GM21447 (cell line): ENCODE results near the gene ESPL1.

Experiments used
- ATAC-seq: cut with Tn5 transposase; IDR thresholded peaks from one replicate; pipeline ENCODE4 v1.9.1; 2021; ENCODE audit not compliant: unreplicated experiment

The ESPL1 gene

GRCh38 chr12:53230108-53230845, 37.8 kb upstream of the ESPL1 start:
- no peak for ATAC-seq

- ATAC-seq: no peak
These were observed 36.5 kb upstream of the ESPL1 start for GRCh38 chr12:53231671-53231920.

GRCh38 chr12:53231921-53232645, 36.0 kb upstream of the ESPL1 start, which contains the start of gene RARG:
Gene RARG, minus strand, starts transcription at chr12:53232209. Its CDS starts 4,664 bp downstream, at chr12:53227545.
- ATAC-seq: no peak

- no peak for ATAC-seq
These were observed 35.2 kb upstream of the ESPL1 start for GRCh38 chr12:53232646-53233461.

GRCh38 chr12:53233671-53234121, 34.4 kb upstream of the ESPL1 start:
- no peak for ATAC-seq

GRCh38 chr12:53234271-53234914, 33.7 kb upstream of the ESPL1 start:
- no peak for ATAC-seq

GRCh38 chr12:53235164-53235563, 32.9 kb upstream of the ESPL1 start:
- no peak for ATAC-seq

- ATAC-seq: no peak
These were observed 32.2 kb upstream of the ESPL1 start for GRCh38 chr12:53235742-53236442.

- ATAC-seq: no peak
These were observed 31.5 kb upstream of the ESPL1 start for GRCh38 chr12:53236443-53237111.

- ATAC-seq: no peak
These were observed 28.3 kb upstream of the ESPL1 start for GRCh38 chr12:53239643-53240258.

- ATAC-seq: no peak
These were observed 26.3 kb upstream of the ESPL1 start for GRCh38 chr12:53241623-53242412.

GRCh38 chr12:53244337-53244736, 23.8 kb upstream of the ESPL1 start:
- ATAC-seq: no peak

- ATAC-seq: no peak
These were observed 22.8 kb upstream of the ESPL1 start for GRCh38 chr12:53245286-53245685.

- ATAC-seq: peak; percentile 75
These were observed 16.4 kb upstream of the ESPL1 start for GRCh38 chr12:53251477-53252348.

- ATAC-seq: no peak
These were observed 15.7 kb upstream of the ESPL1 start for GRCh38 chr12:53252349-53252916.

- ATAC-seq: no peak
These were observed 14.8 kb upstream of the ESPL1 start for GRCh38 chr12:53253298-53253697.

- ATAC-seq: no peak
These were observed 13.1 kb upstream of the ESPL1 start for GRCh38 chr12:53254816-53255545.
